ENCODE results near the gene OOSP2. TPM values are rescaled to one million over a fixed set of nuclear protein-coding genes. Genes with fewer than 3 reads are reported as not detected.
"Not testable (repeated sequence)": the region's sequence is repeated elsewhere in the genome, so short reads cannot be mapped to it uniquely, and the experiment has no call there.

Gene OOSP2
- total RNA-seq, 6 experiments from 2014 or later = not detected

GRCh38 chr11:60069450-60069849, 29.2 kb downstream of the OOSP2 start:
- no peak for TF ChIP-seq CTCF (IDR thresholded peaks at IDR 0.05)
- DNase-seq = no peak
- H3K9me3 Mint-ChIP-seq = peaks cover 20% of the 10 kb centered on the region
- H3K4me3 Mint-ChIP-seq = no peak overlapping the region
- H3K36me3 Mint-ChIP-seq (ENCODE audit: low read depth) = no peaks in the 10 kb centered on the region; the same call in 1 of the 2 replicates
- H3K27ac Mint-ChIP-seq = no peak overlapping the region
- H3K4me1 Mint-ChIP-seq (ENCODE audit: low read depth) = no peaks in the 10 kb centered on the region
- no peaks in the 10 kb centered on the region for H3K27me3 Mint-ChIP-seq (ENCODE audit: insufficient read depth)

- not testable (repeated sequence) for H3K4me3 Mint-ChIP-seq; H3K27me3 Mint-ChIP-seq (ENCODE audit: insufficient read depth); H3K27ac Mint-ChIP-seq
These were observed 31.4 kb downstream of the OOSP2 start for GRCh38 chr11:60071644-60072043.

GRCh38 chr11:60077216-60077817, 37.1 kb downstream of the OOSP2 start:
- no peaks in the 10 kb centered on the region for H3K4me1 Mint-ChIP-seq (ENCODE audit: low read depth)
- no peaks in the 10 kb centered on the region for H3K27me3 Mint-ChIP-seq (ENCODE audit: insufficient read depth)
- H3K36me3 Mint-ChIP-seq (ENCODE audit: low read depth) = no peaks in the 10 kb centered on the region; the same call in 1 of the 2 replicates
- peaks cover 23% of the 10 kb centered on the region for H3K9me3 Mint-ChIP-seq
- no peak for TF ChIP-seq CTCF (IDR thresholded peaks at IDR 0.05)
- H3K4me3 Mint-ChIP-seq = no peak overlapping the region
- no peak for DNase-seq
- no peak overlapping the region for H3K27ac Mint-ChIP-seq

More at GRCh38 chr11:60071644-60072043, 31.4 kb downstream of the OOSP2 start:
- H3K36me3 Mint-ChIP-seq (ENCODE audit: low read depth); H3K4me1 Mint-ChIP-seq (ENCODE audit: low read depth); DNase-seq: not testable (repeated sequence)
- H3K9me3 Mint-ChIP-seq = peaks cover 20% of the 10 kb centered on the region

- Mint-ChIP-seq H3K4me1 (ENCODE audit: low read depth) (no peaks in the 10 kb centered on the region), H3K27me3 (ENCODE audit: insufficient read depth) (no peaks in the 10 kb centered on the region), H3K4me3 (no peak overlapping the region), H3K36me3 (ENCODE audit: low read depth) (no peaks in the 10 kb centered on the region; the same call in 1 of the 2 replicates), H3K27ac (no peak overlapping the region), H3K9me3 (peaks cover 23% of the 10 kb centered on the region)
- TF ChIP-seq CTCF (IDR thresholded peaks at IDR 0.05) = no peak
- DNase-seq = no peak
These were observed 37.8 kb downstream of the OOSP2 start for GRCh38 chr11:60077981-60078380.

- no peak overlapping the region for H3K27ac Mint-ChIP-seq
- no peaks in the 10 kb centered on the region for H3K4me1 Mint-ChIP-seq (ENCODE audit: low read depth)
- no peaks in the 10 kb centered on the region for H3K36me3 Mint-ChIP-seq (ENCODE audit: low read depth)
- H3K4me3 Mint-ChIP-seq = no peak overlapping the region
- TF ChIP-seq CTCF (IDR thresholded peaks at IDR 0.05) = no peak
- no peaks in the 10 kb centered on the region for H3K27me3 Mint-ChIP-seq (ENCODE audit: insufficient read depth)
- peaks cover 20% of the 10 kb centered on the region for H3K9me3 Mint-ChIP-seq
- DNase-seq = no peak
These were observed 38.5 kb downstream of the OOSP2 start for GRCh38 chr11:60078745-60079144.

GRCh38 chr11:60080535-60080934, 40.3 kb downstream of the OOSP2 start:
- no peak overlapping the region for H3K27ac Mint-ChIP-seq
- no peaks in the 10 kb centered on the region for H3K36me3 Mint-ChIP-seq (ENCODE audit: low read depth)
- H3K9me3 Mint-ChIP-seq = peaks cover 20% of the 10 kb centered on the region
- no peaks in the 10 kb centered on the region for H3K4me1 Mint-ChIP-seq (ENCODE audit: low read depth)
- no peak for DNase-seq
- H3K4me3 Mint-ChIP-seq = no peak overlapping the region
- TF ChIP-seq CTCF (IDR thresholded peaks at IDR 0.05) = no peak
- no peaks in the 10 kb centered on the region for H3K27me3 Mint-ChIP-seq (ENCODE audit: insufficient read depth)
